ENCODE measurements around the gene GSG1. TPM values are rescaled to one million over a fixed set of nuclear protein-coding genes. Genes with fewer than 3 reads are reported as not detected.
A peak's percentile ranks its signal among the peaks of the same experiment; 100 is the strongest.

GSG1 gene
- total RNA-seq, 4 donors from 2014 or later, result not detected

GRCh38 chr12:13135371-13136178, 32.1 kb upstream of the GSG1 start:
- TF ChIP-seq CTCF (IDR thresholded peaks at IDR 0.05), result no peak
- WGBS, 2 donors, result 9 to 22% methylated on average over 14 of the region's 14 CpGs
- no peak overlapping the region for H3K4me3 ChIP-seq (ENCODE audit: low read depth, poor library complexity, severe bottlenecking)
- intact Hi-C loops (cut with DNase I; ENCODE audit: low total_unique reads), result no loop called here
- DNase-seq (ENCODE audit: low spot score in 2 of 2), result peak; percentile 87 to 95

GRCh38 chr12:13133886-13134285, 30.4 kb upstream of the GSG1 start:
- DNase-seq (ENCODE audit: low spot score in 2 of 2), result no peak
- no peak overlapping the region for H3K4me3 ChIP-seq (ENCODE audit: low read depth, poor library complexity, severe bottlenecking)
- intact Hi-C loops (cut with DNase I; ENCODE audit: low total_unique reads), result no loop called here
- TF ChIP-seq POLR2A (IDR thresholded peaks at IDR 0.05) (no peak), CTCF (IDR thresholded peaks at IDR 0.05) (no peak)
- 74 to 75% methylated on average over 4 of the region's 4 CpGs for WGBS, 2 donors

DNA sequence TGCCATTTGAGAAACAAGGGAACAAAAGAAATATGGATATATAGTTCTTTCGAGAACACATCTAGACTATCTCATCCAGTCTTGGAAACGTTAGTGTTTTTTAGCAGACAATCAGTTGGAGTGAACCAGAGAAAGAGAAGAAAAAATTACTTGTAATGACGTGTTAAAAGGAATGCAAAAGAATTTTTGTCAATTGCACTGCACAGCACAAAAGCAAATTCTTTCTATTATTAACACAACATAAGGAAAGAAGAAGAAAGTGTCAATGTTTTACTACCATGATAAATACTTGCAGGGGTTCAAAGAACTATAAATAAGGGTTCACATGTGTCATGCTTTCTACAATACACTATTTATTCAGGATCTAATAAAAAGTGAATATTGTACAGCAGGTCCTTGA, 27.5 kb upstream of the GSG1 start:
- no peak overlapping the region for H3K4me3 ChIP-seq (ENCODE audit: low read depth, poor library complexity, severe bottlenecking)
- no peak for TF ChIP-seq CTCF (IDR thresholded peaks at IDR 0.05)
- no peak for TF ChIP-seq POLR2A (IDR thresholded peaks at IDR 0.05)
- intact Hi-C loops (cut with DNase I; ENCODE audit: low total_unique reads), result no loop called here
- 46 to 47% methylated on average over 3 of the region's 3 CpGs for WGBS, 2 donors
- DNase-seq (ENCODE audit: low spot score in 2 of 2), result no peak

GRCh38 chr12:13128291-13128965, 25.0 kb upstream of the GSG1 start:
- intact Hi-C loops (cut with DNase I; ENCODE audit: low total_unique reads), result no loop called here
- TF ChIP-seq POLR2A (IDR thresholded peaks at IDR 0.05), result no peak
- no peak for TF ChIP-seq CTCF (IDR thresholded peaks at IDR 0.05)
- H3K4me3 ChIP-seq (ENCODE audit: low read depth, poor library complexity, severe bottlenecking), result no peak overlapping the region
- 83% methylated on average over 8 of the region's 8 CpGs for WGBS, 2 donors
- no peak for DNase-seq (ENCODE audit: low spot score in 2 of 2)

GRCh38 chr12:13127444-13127843, 24.0 kb upstream of the GSG1 start:
- H3K4me3 ChIP-seq (ENCODE audit: low read depth, poor library complexity, severe bottlenecking), result no peak overlapping the region
- WGBS, 2 donors, result 70 to 90% methylated on average over 4 to 5 of the region's 5 CpGs
- no peak for DNase-seq (ENCODE audit: low spot score in 2 of 2)
- intact Hi-C loops (cut with DNase I; ENCODE audit: low total_unique reads), result no loop called here
- TF ChIP-seq POLR2A (IDR thresholded peaks at IDR 0.05) (no peak), CTCF (IDR thresholded peaks at IDR 0.05) (no peak)

All from lower leg skin (tissue), 4 donors.